Endothelial cell (in vitro differentiated cells): ENCODE measurements around the gene RPS6KA2. TPM values are rescaled to one million over a fixed set of nuclear protein-coding genes. Genes with fewer than 3 reads are reported as not detected.

Source experiments
- DNase-seq: peaks from one replicate; pipeline ENCODE4 v3.0.0; 2021; ENCODE audit warnings: low spot score
- H3K27ac Mint-ChIP-seq: one replicate; pipeline ENCODE4 v1.8.0; 2021; ENCODE audit warnings: mixed read lengths, inconsistent platforms; ENCODE audit not compliant: unreplicated experiment
- H3K27me3 Mint-ChIP-seq: one replicate; pipeline ENCODE4 v1.8.0; 2021; ENCODE audit warnings: mild to moderate bottlenecking, moderate library complexity, mixed read lengths, inconsistent platforms; ENCODE audit not compliant: unreplicated experiment
- H3K36me3 Mint-ChIP-seq: one replicate; pipeline ENCODE4 v1.8.0; 2021; ENCODE audit warnings: mild to moderate bottlenecking, low read depth, mixed read lengths, inconsistent platforms; ENCODE audit not compliant: unreplicated experiment
- H3K4me1 Mint-ChIP-seq: one replicate; pipeline ENCODE4 v1.8.0; 2021; ENCODE audit warnings: mild to moderate bottlenecking, mixed read lengths, inconsistent platforms; ENCODE audit not compliant: unreplicated experiment
- H3K4me3 Mint-ChIP-seq: one replicate; pipeline ENCODE4 v1.8.0; 2021; ENCODE audit warnings: mild to moderate bottlenecking, mixed read lengths, inconsistent platforms; ENCODE audit not compliant: unreplicated experiment
- H3K9me3 Mint-ChIP-seq: one replicate; pipeline ENCODE4 v1.8.0; 2021; ENCODE audit warnings: mixed read lengths, inconsistent platforms; ENCODE audit not compliant: unreplicated experiment
- total RNA-seq: library from RNA; stranded (reverse); fragmentation: NEBNext Ultra II Directional; extraction: Animal tissue kit (Norgen Biotek cat#: 25700); gene quantifications from one replicate; pipeline ENCODE4 v1.2.1, GENCODE V29; 2021; ENCODE audit not compliant: unreplicated experiment
- TF ChIP-seq, protein P1 (sequence below): fragments of 200-600 bp; sonication (generic); IDR thresholded peaks from one replicate; pipeline ENCODE4 v1.5.0; 2021; ENCODE audit warnings: antibody characterized with exemption; ENCODE audit not compliant: unreplicated experiment

RPS6KA2 gene
- total RNA-seq, 1 donor from 2014 or later = 105 TPM

DNA sequence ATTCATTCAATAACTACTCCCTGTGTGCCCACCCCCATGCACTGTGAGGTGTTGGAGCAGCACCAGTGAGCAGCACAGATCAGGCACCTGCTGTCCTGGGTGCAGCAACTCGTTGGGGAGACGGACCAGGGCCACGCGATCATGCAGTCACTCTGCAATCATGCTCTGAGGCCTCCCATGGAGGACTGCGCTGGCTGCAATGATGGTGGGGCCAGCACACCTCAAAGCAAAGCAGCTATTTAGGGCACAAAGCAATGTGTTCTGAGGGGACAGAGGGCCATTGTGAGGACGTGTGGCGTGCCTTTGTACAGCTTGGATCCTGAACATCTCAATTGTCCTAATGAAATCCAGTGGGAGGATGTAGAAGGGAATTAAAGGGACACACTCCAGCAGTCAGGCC lies 203.3 kb downstream of the RPS6KA2 start:
- peaks cover 32% of the 10 kb centered on the region for H3K36me3 Mint-ChIP-seq
- no peak for DNase-seq
- H3K4me3 Mint-ChIP-seq = no peak overlapping the region
- TF ChIP-seq, protein P1, sequence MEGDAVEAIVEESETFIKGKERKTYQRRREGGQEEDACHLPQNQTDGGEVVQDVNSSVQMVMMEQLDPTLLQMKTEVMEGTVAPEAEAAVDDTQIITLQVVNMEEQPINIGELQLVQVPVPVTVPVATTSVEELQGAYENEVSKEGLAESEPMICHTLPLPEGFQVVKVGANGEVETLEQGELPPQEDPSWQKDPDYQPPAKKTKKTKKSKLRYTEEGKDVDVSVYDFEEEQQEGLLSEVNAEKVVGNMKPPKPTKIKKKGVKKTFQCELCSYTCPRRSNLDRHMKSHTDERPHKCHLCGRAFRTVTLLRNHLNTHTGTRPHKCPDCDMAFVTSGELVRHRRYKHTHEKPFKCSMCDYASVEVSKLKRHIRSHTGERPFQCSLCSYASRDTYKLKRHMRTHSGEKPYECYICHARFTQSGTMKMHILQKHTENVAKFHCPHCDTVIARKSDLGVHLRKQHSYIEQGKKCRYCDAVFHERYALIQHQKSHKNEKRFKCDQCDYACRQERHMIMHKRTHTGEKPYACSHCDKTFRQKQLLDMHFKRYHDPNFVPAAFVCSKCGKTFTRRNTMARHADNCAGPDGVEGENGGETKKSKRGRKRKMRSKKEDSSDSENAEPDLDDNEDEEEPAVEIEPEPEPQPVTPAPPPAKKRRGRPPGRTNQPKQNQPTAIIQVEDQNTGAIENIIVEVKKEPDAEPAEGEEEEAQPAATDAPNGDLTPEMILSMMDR = no peak
- H3K9me3 Mint-ChIP-seq = no peaks in the 10 kb centered on the region
- no peaks in the 10 kb centered on the region for H3K4me1 Mint-ChIP-seq
- peaks cover 5% of the 10 kb centered on the region for H3K27me3 Mint-ChIP-seq
- no peak overlapping the region for H3K27ac Mint-ChIP-seq

DNA sequence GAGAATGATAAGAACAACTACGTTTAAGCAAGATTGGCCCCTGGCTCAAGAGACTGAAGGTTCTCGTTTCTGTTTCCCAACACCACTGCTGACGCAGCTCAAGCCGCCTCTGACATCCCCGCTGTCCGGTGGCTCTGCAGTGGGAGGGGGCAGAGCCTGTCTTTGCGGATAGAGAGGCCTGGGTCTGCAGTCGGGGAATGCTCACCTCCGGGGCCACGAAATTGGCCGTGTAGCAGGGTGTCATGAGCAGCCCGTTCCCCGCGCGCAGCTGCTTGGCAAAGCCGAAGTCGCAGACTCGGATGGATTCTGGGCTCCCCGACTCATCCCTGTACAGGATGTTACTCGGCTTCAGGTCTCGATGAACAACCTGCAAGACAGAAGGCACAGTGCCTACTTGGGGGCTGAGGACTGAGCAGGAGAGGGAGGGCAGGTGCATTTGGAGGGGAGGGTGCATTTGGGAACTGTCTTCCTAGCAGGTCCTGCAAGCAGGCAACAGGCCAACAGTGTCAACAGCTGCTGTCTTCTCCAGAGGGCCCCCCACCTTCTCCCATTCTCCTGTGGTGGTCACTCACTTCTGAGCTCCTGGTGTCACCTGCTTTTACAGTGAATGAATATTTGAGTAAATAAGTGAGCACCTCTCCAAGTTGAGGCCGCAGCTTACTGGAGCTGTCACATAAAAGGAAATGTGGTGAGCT lies 203.9 kb downstream of the RPS6KA2 start:
- no peak overlapping the region for H3K27ac Mint-ChIP-seq
- DNase-seq = no peak
- TF ChIP-seq, protein P1 = no peak
- H3K36me3 Mint-ChIP-seq = peaks cover 33% of the 10 kb centered on the region
- no peaks in the 10 kb centered on the region for H3K9me3 Mint-ChIP-seq
- H3K4me1 Mint-ChIP-seq = no peaks in the 10 kb centered on the region
- H3K4me3 Mint-ChIP-seq = no peak overlapping the region
- H3K27me3 Mint-ChIP-seq = peaks cover 5% of the 10 kb centered on the region

DNA sequence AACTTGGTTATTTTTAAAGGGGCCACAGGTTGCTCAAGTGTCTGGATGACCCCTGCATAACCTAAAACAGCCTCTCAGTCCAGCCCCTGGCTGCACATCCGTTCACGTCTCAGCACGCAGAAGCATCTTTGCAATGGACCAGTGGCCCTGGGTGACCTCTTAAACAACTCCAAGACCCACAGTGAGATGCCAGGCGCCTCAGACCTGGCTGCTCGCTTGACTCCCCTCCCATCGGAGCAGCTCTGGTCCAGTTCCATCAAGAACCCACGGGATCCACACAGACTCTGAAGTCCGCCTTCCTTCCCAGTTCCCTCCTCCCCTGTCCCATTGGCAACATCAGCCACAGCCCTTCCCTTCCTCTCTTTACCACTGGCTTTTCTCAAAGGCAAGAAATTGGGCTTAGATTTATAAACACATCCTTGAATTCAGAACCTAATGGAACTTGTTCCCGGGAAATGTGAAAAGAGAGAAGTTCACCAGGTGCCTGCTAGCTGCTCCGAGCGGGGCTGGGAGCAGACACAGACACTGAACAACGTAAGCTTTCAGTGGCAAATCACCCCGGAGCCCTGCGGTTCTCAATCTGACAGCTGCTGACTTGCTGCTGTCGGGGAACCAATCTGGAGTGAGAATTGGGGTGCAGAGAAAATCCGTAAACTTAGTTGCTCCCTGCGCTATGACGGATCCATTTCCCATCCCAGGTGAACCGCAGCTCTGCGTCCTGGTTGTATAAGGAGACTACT lies 204.7 kb downstream of the RPS6KA2 start:
- H3K4me1 Mint-ChIP-seq = no peaks in the 10 kb centered on the region

DNA sequence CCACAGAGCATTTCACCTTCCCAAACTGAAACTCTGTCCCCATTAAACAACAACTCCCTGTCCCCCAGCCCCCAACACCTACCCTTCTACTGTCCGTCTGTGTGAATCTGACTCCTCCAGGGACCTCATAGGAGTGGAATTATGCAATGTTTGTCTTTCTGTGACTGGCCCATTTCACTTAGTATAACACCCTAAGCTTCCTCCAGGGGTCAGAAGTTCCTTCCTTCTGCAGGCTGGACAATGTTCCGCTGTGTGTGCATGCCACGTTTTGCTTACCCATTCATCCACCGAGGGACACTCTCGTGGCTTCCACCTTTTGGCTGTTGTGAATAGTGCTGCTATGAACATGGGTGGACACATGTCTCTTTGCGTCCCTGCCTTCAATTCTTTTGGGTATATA lies 206.7 kb downstream of the RPS6KA2 start:
- TF ChIP-seq, protein P1 = no peak
- Mint-ChIP-seq H3K4me1 (no peaks in the 10 kb centered on the region), H3K9me3 (no peaks in the 10 kb centered on the region), H3K27me3 (peaks cover 13% of the 10 kb centered on the region), H3K4me3 (peak overlapping the region; percentile 65), H3K27ac (no peak overlapping the region), H3K36me3 (peaks cover 62% of the 10 kb centered on the region)
- no peak for DNase-seq

More for the DNA sequence above, 204.7 kb downstream of the RPS6KA2 start:
- TF ChIP-seq, protein P1 = no peak
- Mint-ChIP-seq H3K9me3 (no peaks in the 10 kb centered on the region), H3K36me3 (peaks cover 42% of the 10 kb centered on the region), H3K4me3 (no peak overlapping the region), H3K27me3 (peaks cover 7% of the 10 kb centered on the region), H3K27ac (no peak overlapping the region)
- DNase-seq = no peak

DNA sequence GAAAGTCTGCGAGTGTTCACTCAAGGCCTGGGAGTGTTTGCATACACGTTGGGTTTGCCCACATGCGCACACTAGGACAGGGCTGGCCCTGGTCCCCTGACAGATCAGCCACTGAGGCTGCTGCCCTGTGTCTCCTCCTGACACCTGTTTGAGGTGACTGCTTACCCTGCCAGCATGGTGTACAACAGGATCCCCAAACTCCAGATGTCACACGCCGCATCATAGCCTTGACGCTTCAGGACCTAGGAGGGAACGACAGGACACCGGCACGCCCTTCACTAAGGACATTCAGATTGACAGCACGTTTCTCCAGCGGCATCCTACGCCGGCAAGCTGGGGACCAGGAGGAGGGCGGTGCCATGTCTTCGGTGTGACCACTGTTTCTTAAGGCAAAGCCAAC lies 207.3 kb downstream of the RPS6KA2 start:
- no peaks in the 10 kb centered on the region for H3K9me3 Mint-ChIP-seq
- peaks cover 65% of the 10 kb centered on the region for H3K36me3 Mint-ChIP-seq
- TF ChIP-seq, protein P1 = no peak
- H3K4me3 Mint-ChIP-seq = no peak overlapping the region
- H3K4me1 Mint-ChIP-seq = no peaks in the 10 kb centered on the region
- DNase-seq = no peak
- no peak overlapping the region for H3K27ac Mint-ChIP-seq
- peaks cover 13% of the 10 kb centered on the region for H3K27me3 Mint-ChIP-seq
